LHCN-M2 (cell line): Measurements from ENCODE around the gene HBA1. TPM values are rescaled to one million over a fixed set of nuclear protein-coding genes. Genes with fewer than 3 reads are reported as not detected.
"Not testable (repeated sequence)": the region's sequence is repeated elsewhere in the genome, so short reads cannot be mapped to it uniquely, and the experiment has no call there.

Experiments used
- DNase-seq: peaks from one replicate; pipeline ENCODE4 v3.0.0-alpha.2; 2012; ENCODE audit warnings: low read depth
- total RNA-seq: library from RNA; depleted of rRNA; stranded (reverse); fragments of >200 nt; gene quantifications from 2 replicates; pipeline ENCODE4 v1.2.3, GENCODE V29; 2014

Gene HBA1
- total RNA-seq, 1 experiment from 2014 or later = not detected

DNA sequence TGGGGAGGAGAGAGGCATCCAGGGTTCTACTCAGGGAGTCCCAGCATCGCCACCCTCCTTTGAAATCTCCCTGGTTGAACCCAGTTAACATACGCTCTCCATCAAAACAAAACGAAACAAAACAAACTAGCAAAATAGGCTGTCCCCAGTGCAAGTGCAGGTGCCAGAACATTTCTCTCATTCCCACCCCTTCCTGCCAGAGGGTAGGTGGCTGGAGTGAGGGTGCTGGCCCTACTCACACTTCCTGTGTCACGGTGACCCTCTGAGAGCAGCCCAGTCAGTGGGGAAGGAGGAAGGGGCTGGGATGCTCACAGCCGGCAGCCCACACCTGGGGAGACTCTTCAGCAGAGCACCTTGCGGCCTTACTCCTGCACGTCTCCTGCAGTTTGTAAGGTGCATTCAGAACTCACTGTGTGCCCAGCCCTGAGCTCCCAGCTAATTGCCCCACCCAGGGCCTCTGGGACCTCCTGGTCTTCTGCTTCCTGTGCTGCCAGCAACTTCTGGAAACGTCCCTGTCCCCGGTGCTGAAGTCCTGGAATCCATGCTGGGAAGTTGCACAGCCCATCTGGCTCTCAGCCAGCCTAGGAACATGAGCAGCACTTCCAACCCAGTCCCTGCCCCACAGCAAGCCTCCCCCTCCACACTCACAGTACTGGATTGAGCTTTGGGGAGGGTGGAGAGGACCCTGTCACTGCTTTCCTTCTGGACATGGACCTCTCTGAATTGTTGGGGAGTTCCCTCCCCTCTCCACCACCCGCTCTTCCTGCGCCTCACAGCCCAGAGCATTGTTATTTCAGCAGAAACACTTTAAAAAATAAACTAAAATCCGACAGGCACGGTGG, 2.3 kb upstream of the HBA1 start:
- DNase-seq = not testable (repeated sequence)

DNA sequence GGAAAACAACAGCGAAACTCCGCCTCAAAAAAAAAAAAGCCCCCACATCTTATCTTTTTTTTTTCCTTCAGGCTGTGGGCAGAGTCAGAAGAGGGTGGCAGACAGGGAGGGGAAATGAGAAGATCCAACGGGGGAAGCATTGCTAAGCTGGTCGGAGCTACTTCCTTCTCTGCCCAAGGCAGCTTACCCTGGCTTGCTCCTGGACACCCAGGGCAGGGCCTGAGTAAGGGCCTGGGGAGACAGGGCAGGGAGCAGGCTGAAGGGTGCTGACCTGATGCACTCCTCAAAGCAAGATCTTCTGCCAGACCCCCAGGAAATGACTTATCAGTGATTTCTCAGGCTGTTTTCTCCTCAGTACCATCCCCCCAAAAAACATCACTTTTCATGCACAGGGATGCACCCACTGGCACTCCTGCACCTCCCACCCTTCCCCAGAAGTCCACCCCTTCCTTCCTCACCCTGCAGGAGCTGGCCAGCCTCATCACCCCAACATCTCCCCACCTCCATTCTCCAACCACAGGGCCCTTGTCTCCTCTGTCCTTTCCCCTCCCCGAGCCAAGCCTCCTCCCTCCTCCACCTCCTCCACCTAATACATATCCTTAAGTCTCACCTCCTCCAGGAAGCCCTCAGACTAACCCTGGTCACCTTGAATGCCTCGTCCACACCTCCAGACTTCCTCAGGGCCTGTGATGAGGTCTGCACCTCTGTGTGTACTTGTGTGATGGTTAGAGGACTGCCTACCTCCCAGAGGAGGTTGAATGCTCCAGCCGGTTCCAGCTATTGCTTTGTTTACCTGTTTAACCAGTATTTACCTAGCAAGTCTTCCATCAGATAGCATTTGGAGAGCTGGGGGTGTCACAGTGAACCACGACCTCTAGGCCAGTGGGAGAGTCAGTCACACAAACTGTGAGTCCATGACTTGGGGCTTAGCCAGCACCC, 1.2 kb upstream of the HBA1 start:
- DNase-seq = no peak

DNA sequence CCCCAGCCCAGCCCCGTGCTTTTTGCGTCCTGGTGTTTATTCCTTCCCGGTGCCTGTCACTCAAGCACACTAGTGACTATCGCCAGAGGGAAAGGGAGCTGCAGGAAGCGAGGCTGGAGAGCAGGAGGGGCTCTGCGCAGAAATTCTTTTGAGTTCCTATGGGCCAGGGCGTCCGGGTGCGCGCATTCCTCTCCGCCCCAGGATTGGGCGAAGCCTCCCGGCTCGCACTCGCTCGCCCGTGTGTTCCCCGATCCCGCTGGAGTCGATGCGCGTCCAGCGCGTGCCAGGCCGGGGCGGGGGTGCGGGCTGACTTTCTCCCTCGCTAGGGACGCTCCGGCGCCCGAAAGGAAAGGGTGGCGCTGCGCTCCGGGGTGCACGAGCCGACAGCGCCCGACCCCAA, 474 bp upstream of the HBA1 start:
- not testable (repeated sequence) for DNase-seq

DNA sequence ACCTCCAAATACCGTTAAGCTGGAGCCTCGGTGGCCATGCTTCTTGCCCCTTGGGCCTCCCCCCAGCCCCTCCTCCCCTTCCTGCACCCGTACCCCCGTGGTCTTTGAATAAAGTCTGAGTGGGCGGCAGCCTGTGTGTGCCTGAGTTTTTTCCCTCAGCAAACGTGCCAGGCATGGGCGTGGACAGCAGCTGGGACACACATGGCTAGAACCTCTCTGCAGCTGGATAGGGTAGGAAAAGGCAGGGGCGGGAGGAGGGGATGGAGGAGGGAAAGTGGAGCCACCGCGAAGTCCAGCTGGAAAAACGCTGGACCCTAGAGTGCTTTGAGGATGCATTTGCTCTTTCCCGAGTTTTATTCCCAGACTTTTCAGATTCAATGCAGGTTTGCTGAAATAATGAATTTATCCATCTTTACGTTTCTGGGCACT, 928 bp downstream of the HBA1 start:
- no peak for DNase-seq

DNA sequence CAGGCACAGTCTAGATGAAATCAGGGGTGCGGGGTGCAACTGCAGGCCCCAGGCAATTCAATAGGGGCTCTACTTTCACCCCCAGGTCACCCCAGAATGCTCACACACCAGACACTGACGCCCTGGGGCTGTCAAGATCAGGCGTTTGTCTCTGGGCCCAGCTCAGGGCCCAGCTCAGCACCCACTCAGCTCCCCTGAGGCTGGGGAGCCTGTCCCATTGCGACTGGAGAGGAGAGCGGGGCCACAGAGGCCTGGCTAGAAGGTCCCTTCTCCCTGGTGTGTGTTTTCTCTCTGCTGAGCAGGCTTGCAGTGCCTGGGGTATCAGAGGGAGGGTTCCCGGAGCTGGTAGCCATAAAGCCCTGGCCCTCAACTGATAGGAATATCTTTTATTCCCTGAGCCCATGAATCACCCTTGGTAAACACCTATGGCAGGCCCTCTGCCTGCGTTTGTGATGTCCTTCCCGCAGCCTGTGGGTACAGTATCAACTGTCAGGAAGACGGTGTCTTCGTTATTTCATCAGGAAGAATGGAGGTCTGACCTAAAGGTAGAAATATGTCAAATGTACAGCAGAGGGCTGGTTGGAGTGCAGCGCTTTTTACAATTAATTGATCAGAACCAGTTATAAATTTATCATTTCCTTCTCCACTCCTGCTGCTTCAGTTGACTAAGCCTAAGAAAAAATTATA, 1.6 kb downstream of the HBA1 start:
- DNase-seq = no peak

DNA sequence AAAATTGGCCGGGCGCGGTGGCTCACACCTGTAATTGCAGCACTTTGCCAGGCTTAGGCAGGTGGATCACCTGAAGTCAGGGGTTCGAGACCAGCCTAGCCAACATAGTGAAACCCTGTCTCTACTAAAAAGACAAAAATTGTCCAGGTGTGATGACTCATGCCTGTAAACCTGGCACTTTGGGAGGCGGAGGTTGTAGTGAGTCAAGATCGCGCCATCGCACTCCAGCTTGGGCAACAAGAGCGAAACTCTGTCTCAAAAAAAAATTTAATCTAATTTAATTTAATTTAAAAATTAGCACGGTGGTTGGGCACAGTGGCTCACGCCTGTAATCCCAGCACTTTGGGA, 2.2 kb downstream of the HBA1 start:
- DNase-seq = no peak

DNA sequence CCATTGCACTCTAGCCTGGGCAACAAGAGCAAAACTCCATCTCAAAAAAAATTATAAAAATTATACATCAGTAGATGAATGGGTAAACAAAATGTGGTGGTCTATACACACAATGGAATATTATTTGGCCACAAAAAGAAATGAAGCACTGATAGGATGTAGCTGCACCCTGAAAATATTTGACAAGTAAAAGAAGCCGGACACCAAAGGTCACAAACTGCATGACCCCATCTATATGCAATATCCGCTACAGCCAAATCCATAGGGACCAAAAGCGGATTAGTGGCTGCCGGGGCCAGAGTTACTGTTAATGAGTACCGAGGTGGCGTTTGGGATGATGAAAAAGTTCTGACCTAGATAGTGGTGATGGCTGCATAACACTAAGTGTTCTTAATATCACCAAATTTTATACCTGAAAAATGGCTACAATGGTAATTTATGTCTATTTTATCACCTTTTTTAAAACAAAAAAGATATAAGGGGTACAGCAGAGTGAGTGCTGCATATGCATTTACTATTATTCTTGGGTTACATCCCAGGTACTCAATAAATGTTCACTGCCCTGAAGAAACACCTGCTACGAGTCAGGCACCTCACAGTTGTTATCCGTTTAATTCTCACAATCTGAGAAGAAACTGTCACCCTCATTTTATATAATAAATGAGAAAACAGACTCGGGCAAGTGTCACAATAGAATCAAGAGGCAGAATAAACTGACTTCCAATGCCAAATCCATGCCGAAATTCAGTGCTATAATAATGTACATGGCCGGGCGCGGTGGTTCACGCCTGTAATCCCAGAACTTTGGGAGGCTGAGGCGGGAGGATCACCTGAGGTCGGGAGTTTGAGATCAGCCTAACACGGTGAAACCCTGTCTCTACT, 3.0 kb downstream of the HBA1 start:
- DNase-seq = no peak

DNA sequence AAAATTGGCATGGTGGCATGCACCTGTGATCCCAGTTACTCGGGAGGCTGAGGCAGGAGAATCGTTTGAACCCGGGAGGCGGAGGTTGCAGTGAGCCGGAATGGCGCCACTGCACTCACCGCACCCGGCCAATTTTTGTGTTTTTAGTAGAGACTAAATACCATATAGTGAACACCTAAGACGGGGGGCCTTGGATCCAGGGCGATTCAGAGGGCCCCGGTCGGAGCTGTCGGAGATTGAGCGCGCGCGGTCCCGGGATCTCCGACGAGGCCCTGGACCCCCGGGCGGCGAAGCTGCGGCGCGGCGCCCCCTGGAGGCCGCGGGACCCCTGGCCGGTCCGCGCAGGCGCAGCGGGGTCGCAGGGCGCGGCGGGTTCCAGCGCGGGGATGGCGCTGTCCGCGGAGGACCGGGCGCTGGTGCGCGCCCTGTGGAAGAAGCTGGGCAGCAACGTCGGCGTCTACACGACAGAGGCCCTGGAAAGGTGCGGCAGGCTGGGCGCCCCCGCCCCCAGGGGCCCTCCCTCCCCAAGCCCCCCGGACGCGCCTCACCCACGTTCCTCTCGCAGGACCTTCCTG, 3.7 kb downstream of the HBA1 start, which contains the start of gene HBQ1:
Gene HBQ1 (plus strand): TSS at position 359 of the 575 bp plus-strand sequence. CDS start 28 bp downstream, at position 387.
- no peak for DNase-seq

DNA sequence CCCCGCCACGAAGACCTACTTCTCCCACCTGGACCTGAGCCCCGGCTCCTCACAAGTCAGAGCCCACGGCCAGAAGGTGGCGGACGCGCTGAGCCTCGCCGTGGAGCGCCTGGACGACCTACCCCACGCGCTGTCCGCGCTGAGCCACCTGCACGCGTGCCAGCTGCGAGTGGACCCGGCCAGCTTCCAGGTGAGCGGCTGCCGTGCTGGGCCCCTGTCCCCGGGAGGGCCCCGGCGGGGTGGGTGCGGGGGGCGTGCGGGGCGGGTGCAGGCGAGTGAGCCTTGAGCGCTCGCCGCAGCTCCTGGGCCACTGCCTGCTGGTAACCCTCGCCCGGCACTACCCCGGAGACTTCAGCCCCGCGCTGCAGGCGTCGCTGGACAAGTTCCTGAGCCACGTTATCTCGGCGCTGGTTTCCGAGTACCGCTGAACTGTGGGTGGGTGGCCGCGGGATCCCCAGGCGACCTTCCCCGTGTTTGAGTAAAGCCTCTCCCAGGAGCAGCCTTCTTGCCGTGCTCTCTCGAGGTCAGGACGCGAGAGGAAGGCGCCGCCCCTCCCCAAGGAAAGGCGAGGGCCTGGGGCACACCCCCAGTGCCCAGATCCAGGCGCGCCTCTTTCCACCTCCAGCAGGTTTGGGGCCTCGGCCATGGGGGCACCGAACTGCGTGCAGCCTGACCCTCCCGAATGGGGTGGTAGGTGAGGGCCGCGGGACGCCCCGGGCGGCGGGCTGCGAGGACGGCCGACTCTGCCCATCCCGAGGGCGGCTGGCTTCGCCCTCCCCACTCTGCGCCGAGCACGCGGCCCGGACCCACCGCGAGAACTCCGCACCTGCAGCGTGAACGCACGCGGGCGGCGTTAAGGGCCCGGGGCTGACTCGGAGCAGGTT, 4.4 kb downstream of the HBA1 start:
- DNase-seq = peak; percentile 33

DNA sequence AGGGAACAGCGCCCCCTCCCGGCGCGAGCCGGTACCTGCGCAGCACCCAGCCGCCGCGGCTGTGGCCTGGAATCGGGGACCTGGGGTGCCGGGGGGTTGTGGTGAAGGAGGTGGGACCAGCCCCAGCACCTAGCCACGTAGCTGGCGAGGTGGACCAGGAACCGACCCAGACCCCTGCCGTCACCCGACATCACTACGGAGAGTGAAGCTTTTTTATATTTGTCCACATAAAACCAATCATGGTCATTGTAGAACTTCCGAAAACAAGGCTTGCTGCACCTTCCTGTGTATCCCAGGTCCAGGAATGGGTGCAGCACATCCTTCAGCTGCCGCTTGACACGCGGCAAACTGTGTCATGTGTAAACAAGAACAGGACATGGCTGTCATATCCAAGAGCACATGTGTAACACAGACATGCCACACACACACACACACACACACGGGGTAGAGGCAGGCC, 5.1 kb downstream of the HBA1 start:
- peak; percentile 21 for DNase-seq

DNA sequence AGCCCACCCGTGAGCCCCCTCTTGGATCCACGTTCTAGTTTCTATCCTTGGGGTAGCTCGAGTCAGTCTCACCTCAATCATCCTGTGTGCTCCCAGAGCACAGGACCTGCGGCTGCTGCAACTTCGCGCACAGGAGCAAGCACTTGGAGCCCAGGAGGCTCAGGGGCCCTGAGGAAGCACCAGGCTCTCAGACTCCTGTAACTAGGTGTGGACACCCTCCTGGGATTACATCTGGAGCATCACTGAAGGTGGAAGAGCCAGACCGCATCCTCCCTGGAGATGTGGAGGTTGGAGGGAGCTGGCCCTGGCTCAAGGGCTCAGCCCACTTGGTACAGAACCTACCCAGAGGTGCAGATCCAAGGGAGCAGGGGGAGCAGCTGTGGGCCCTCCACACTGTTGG, 6.5 kb downstream of the HBA1 start:
- DNase-seq = no peak

DNA sequence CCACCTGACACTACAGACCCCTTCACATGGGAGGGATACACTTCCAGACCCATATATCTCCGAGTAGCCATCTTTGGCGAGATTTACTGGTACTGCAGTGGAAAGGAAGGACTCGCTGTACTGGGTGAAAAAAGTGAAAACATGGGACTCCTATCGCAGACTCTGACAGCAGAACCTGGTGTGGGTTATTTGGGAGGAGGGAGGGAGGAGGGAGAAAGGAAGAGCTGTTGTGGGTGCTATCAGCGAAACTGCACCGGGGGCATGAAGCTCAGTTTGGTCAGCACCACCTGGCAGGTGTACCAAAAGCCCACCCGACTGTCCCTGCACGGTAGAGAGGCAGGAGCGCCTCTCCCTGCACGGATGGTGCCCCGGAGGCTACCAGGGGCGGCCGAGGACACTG, 8.7 kb downstream of the HBA1 start:
- DNase-seq = no peak

DNA sequence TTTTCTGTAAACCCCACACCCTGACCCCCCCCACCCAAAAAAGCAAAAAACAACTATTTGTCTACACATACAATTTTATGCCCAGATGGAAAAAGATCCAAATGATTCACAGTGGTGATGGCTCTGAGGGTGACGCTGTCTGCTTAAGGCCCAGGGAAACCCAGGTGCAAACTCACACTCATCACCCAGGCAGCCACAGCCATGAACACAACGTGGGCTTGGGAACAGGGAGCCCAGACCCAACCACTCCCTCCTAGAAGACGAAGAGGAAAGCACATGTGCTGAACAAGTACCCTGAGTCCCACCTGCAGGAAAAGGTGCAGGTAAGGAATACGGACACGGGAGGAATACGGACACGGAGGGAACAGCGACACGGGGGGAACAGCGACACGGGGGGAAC, 9.2 kb downstream of the HBA1 start:
- DNase-seq = no peak

DNA sequence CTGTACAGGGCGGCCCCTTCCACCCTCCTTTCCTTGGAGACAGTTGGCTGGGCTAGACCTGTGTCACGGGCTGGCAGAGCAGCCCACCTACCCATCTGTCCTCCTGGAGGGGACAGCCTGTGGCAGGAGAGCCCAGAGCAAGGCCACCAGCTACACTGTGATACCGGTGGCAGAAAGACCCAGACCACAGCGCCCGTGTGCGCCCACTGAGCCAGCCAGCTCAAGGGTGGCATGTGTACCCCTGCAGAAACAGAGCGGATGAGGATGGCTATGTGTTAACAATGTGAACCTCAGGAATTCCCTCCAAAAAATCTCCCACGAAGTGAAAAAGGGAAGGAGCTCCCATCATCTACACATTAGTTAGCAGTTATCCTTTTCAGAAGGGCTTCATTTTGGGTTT, 10.8 kb downstream of the HBA1 start:
- no peak for DNase-seq

DNA sequence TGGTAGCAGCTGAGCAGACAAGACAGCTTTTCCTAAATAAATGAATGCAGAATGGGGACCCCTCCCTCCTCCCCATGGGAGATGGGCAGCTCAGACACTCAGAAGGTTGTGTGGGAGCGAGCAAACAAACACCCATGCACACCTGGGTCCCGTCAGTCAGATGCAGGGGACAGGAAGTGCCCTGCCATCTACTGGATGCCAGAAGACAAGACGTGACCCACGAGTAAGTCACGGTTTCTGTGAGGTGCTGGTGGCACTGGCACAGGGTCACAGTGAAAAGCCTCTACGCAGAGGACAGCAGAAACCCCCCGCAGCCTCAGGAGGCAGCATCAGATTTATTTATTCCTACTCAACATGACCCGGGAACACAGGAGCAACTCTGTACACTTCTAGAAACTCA, 12.2 kb downstream of the HBA1 start:
- peak; percentile 15 for DNase-seq

DNA sequence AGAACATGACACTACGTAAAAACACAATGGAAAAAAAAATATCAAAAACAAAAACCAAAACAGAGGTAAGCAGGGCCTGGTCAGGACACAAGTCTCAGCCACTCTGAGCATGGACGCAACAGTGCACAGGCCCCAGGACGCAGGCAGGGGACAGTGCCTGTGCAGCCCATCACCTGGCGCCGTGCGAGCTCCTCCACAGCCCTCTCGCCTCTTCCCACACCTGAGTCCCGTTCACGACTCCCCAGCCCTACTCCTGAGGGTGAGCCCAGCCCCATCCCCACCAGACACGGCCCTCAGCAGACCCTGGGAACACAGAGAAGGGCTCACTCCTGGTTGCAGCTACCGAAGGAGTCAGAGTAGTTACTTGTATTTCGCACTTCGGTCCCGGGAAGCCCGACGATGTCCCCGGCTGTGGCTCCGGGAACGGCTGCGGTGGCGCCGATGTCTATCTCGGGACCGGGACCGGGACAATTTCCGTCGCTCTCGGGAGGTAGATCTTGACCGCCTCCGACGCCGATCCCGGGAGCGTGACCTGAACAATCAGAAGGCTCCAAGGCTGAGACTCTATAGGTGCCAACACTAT, 13.2 kb downstream of the HBA1 start:
- no peak for DNase-seq

DNA sequence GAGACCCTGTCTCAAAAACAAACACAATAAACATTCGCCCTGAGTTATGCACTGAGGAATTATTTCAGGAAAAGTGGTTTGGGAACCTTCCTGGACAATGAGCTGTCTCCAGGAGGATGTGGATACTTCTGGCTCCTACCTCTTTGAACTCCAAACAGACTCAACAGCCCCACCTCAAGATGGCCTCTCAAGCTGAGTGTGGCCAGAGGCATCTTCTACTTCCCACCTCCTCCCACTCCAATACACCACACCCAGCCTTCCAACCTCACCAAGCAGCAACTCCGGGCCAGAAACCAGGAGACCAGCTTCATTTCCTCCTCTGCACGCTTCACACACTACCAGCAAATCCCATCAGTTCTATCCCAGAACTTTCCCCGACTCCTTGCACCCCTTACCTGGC, 15.4 kb downstream of the HBA1 start:
- DNase-seq = no peak

DNA sequence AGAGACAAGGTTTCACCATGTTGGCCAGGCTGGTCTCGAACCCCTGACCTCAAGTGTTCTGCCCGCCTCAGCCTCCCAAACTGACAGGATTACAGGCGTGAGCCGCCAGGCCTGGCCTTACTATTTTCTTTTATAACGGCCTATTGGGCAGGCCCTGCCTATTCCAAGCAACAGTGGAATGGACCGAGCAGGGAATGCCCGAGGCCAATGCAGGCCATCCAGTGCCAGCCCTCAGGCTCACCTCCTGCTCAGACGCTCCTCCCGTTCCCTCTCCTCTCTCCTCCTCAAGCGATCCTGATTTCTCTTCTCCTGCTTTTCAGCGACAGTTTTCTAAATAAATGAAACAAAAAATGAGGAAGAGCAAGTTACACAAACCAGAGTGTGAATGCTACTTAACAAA, 16.2 kb downstream of the HBA1 start:
- DNase-seq = no peak

DNA sequence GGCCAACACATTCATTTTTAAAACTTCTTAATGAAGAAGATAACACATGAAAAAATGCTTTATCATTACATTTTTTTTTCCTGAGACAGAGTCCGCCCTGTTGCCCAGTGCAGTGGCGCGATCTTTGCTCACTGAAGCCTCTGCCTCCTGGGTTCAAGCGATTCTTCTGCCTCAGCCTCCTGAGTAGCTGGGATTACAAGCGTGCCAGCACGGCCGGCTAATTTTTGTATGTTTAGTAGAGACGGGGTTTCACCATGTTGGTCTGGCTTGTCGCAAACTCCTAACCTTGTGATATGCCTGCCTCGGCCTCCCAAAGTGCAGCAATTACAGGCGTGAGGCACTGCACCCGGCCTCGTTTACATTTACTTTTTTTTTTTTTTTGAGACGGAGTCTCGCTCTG, 17.0 kb downstream of the HBA1 start:
- DNase-seq = no peak
